ENCODE results near the gene CYP26B1. TPM values are rescaled to one million over a fixed set of nuclear protein-coding genes. Genes with fewer than 3 reads are reported as not detected.
"Not testable (repeated sequence)": the region's sequence is repeated elsewhere in the genome, so short reads cannot be mapped to it uniquely, and the experiment has no call there.

CYP26B1 gene
- total and polyA plus RNA-seq, 4 donors, result 0.47 to 1.8 (median 0.65) TPM

DNA sequence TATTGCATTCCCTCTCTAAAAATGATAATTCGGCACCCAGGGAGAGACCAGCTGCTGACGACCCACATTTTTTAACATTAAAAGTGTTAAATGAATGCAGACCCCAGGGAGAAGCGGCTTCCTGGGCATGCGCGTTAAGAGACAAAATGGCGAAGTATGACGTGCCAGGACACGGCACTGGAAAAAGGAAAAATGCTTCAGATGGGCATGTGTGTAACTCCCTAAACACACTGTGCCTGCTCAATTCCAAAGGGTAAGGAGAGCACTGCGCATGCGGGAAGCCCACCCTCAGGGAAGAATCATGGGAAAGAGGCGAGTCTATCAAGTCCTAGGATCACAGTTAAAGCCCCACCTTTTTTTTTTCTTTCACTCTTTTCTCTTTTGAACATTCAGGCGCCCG, 58.1 kb downstream of the CYP26B1 start:
- Histone ChIP-seq H3K4me3 (ENCODE audit: low read depth in 1 of 3, low read length in 3 of 3) (no peak overlapping the region), H3K27me3 (ENCODE audit: control insufficient read depth in 4 of 4, insufficient read depth in 4 of 4, low read length in 3 of 4) (peaks cover 0 to 4% (median 0%) of the 10 kb centered on the region in 4 donors), H3K27ac (ENCODE audit: low read depth in 1 of 2, low read length in 2 of 2) (no peak overlapping the region), H3K4me1 (ENCODE audit: control insufficient read depth in 4 of 4, insufficient read depth in 4 of 4, low read length in 3 of 4) (no peaks in the 10 kb centered on the region), H3K9ac (ENCODE audit: low read depth in 1 of 2, low read length in 2 of 2) (no peak overlapping the region), H3K36me3 (ENCODE audit: control insufficient read depth in 4 of 4, insufficient read depth in 3 of 4, low read depth in 1 of 4, low read length in 3 of 4) (no peaks in the 10 kb centered on the region), H3K9me3 (ENCODE audit: control insufficient read depth in 4 of 4, low read length in 3 of 4) (peaks cover 0 to 4% (median 0%) of the 10 kb centered on the region in 4 donors)
- DNase-seq (ENCODE audit: low spot score), result no peak
- TF ChIP-seq JUND (IDR thresholded peaks at IDR 0.05), result no peak
- no peak for TF ChIP-seq RXRA (IDR thresholded peaks at IDR 0.05)
- no peak for TF ChIP-seq GABPA (IDR thresholded peaks at IDR 0.05 in 1 of 2, conservative IDR thresholded peaks at IDR 0.05 in 1 of 2)
- TF ChIP-seq, protein P1, sequence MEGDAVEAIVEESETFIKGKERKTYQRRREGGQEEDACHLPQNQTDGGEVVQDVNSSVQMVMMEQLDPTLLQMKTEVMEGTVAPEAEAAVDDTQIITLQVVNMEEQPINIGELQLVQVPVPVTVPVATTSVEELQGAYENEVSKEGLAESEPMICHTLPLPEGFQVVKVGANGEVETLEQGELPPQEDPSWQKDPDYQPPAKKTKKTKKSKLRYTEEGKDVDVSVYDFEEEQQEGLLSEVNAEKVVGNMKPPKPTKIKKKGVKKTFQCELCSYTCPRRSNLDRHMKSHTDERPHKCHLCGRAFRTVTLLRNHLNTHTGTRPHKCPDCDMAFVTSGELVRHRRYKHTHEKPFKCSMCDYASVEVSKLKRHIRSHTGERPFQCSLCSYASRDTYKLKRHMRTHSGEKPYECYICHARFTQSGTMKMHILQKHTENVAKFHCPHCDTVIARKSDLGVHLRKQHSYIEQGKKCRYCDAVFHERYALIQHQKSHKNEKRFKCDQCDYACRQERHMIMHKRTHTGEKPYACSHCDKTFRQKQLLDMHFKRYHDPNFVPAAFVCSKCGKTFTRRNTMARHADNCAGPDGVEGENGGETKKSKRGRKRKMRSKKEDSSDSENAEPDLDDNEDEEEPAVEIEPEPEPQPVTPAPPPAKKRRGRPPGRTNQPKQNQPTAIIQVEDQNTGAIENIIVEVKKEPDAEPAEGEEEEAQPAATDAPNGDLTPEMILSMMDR (IDR thresholded peaks at IDR 0.05; ENCODE audit: low read depth, low read length, missing input control), result no peak
- TF ChIP-seq, protein P2, sequence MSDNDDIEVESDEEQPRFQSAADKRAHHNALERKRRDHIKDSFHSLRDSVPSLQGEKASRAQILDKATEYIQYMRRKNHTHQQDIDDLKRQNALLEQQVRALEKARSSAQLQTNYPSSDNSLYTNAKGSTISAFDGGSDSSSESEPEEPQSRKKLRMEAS (IDR thresholded peaks at IDR 0.05), result no peak
- TF ChIP-seq HNF4A (conservative IDR thresholded peaks at IDR 0.05), result no peak
- TF ChIP-seq NR2F2 (IDR thresholded peaks at IDR 0.05), result no peak
- TF ChIP-seq FOXA2 (IDR thresholded peaks at IDR 0.05), result no peak
- TF ChIP-seq, protein P3, sequence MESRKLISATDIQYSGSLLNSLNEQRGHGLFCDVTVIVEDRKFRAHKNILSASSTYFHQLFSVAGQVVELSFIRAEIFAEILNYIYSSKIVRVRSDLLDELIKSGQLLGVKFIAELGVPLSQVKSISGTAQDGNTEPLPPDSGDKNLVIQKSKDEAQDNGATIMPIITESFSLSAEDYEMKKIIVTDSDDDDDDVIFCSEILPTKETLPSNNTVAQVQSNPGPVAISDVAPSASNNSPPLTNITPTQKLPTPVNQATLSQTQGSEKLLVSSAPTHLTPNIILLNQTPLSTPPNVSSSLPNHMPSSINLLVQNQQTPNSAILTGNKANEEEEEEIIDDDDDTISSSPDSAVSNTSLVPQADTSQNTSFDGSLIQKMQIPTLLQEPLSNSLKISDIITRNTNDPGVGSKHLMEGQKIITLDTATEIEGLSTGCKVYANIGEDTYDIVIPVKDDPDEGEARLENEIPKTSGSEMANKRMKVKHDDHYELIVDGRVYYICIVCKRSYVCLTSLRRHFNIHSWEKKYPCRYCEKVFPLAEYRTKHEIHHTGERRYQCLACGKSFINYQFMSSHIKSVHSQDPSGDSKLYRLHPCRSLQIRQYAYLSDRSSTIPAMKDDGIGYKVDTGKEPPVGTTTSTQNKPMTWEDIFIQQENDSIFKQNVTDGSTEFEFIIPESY (IDR thresholded peaks at IDR 0.05), result no peak
- TF ChIP-seq EGR1 (IDR thresholded peaks at IDR 0.05; ENCODE audit: low read depth in 2 of 2), result no peak
- TF ChIP-seq HNF4G (IDR thresholded peaks at IDR 0.05), result no peak
- TF ChIP-seq SP1 (IDR thresholded peaks at IDR 0.05), result no peak
- no peak for TF ChIP-seq FOXA1 (IDR thresholded peaks at IDR 0.05)
- no peak for TF ChIP-seq RAD21 (IDR thresholded peaks at IDR 0.05)
- no peak for TF ChIP-seq YY1 (IDR thresholded peaks at IDR 0.05)
- TF ChIP-seq TAF1 (conservative IDR thresholded peaks at IDR 0.05), result no peak
- WGBS, result 87% methylated on average over 13 of the region's 13 CpGs

DNA sequence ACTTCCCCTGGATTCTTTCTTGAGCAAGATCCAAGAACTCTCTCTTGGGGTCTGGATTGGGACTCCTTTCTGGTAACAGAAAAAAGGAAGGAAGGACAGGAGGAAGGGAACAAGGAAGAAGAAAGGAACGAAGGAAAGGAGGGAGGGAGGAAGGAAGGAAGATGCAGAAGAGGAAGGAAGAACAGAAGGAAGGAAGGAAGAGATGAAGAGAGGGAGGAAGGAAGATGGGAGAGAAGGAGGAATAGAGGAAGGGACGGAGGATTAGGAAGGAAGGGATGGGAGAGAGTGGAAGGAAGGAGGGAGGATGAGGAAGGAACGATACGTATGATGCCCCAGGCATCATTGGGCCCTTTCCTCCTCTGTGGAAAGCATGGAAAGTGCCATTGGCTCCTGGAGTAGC, 58.6 kb downstream of the CYP26B1 start:
- H3K36me3 ChIP-seq (ENCODE audit: control insufficient read depth in 4 of 4, insufficient read depth in 3 of 4, low read depth in 1 of 4, low read length in 3 of 4), result no peaks in the 10 kb centered on the region
- no peaks in the 10 kb centered on the region for H3K4me1 ChIP-seq (ENCODE audit: control insufficient read depth in 4 of 4, insufficient read depth in 4 of 4, low read length in 3 of 4)
- TF ChIP-seq NR2F2 (IDR thresholded peaks at IDR 0.05) (no peak), GABPA (IDR thresholded peaks at IDR 0.05 in 1 of 2, conservative IDR thresholded peaks at IDR 0.05 in 1 of 2) (no peak), RXRA (IDR thresholded peaks at IDR 0.05) (no peak), TAF1 (conservative IDR thresholded peaks at IDR 0.05) (no peak), JUND (IDR thresholded peaks at IDR 0.05) (no peak), HNF4G (IDR thresholded peaks at IDR 0.05) (no peak), FOXA1 (IDR thresholded peaks at IDR 0.05) (no peak)
- TF ChIP-seq, protein P3 (IDR thresholded peaks at IDR 0.05), result no peak
- TF ChIP-seq, protein P2 (IDR thresholded peaks at IDR 0.05), result no peak
- TF ChIP-seq, protein P1 (IDR thresholded peaks at IDR 0.05; ENCODE audit: low read depth, low read length, missing input control), result no peak
- no peak overlapping the region for H3K9ac ChIP-seq (ENCODE audit: low read depth in 1 of 2, low read length in 2 of 2)
- H3K27me3 ChIP-seq (ENCODE audit: control insufficient read depth in 4 of 4, insufficient read depth in 4 of 4, low read length in 3 of 4), result peaks cover 0 to 4% (median 0%) of the 10 kb centered on the region in 4 donors
- 65% methylated on average over 4 of the region's 4 CpGs for WGBS
- no peak overlapping the region for H3K4me3 ChIP-seq (ENCODE audit: low read depth in 1 of 3, low read length in 3 of 3)
- peaks cover 0 to 4% (median 0%) of the 10 kb centered on the region in 4 donors for H3K9me3 ChIP-seq (ENCODE audit: control insufficient read depth in 4 of 4, low read length in 3 of 4)
- DNase-seq (ENCODE audit: low spot score), result no peak
- H3K27ac ChIP-seq (ENCODE audit: low read depth in 1 of 2, low read length in 2 of 2), result no peak overlapping the region

DNA sequence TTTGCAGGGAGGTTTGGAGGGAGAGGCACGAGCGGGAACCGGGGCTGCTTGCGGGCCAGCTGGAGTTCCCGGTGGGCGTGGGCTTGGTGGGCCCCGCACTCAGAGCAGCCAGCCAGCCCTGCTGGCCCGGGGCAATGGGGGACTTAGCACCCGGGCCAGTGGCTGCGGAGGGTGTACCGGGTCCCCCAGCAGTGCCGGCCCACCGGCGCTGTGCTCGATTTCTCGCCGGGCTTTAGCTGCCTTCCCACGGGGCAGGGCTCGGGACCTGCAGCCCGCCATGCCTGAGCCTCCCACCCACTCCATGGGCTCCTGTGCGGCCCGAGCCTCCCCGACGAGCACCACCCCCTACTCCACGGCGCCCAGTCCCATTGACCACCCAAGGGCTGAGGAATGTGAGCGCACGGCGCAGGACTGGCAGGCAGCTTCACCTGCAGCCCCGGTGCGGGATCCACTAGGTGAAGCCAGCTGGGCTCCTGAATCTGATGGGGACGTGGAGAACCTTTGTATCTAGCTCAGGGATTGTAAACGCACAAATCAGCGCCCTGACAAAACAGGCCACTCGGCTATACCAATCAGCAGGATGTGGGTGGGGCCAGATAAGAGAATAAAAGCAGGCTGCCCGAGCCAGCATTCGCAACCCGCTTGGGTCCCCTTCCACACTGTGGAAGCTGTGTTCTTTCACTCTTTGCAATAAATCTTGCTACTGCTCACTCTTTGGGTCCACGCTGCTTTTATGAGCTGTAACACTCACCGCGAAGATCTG, 60.6 kb downstream of the CYP26B1 start:
- not testable (repeated sequence) for H3K27me3 ChIP-seq (ENCODE audit: control insufficient read depth in 4 of 4, insufficient read depth in 4 of 4, low read length in 3 of 4); H3K4me3 ChIP-seq (ENCODE audit: low read depth in 1 of 3, low read length in 3 of 3); H3K9ac ChIP-seq (ENCODE audit: low read depth in 1 of 2, low read length in 2 of 2); H3K4me1 ChIP-seq (ENCODE audit: control insufficient read depth in 4 of 4, insufficient read depth in 4 of 4, low read length in 3 of 4); DNase-seq (ENCODE audit: low spot score); H3K27ac ChIP-seq (ENCODE audit: low read depth in 1 of 2, low read length in 2 of 2); H3K9me3 ChIP-seq (ENCODE audit: control insufficient read depth in 4 of 4, low read length in 3 of 4); H3K36me3 ChIP-seq (ENCODE audit: control insufficient read depth in 4 of 4, insufficient read depth in 3 of 4, low read depth in 1 of 4, low read length in 3 of 4)
- 91% methylated on average over 38 of the region's 41 CpGs for WGBS

Measured in liver (tissue), 9 donors.